HCEC 1CT (cell line): ENCODE data around the gene RASGRF2.

Experiments used
- DNase-seq: peaks from one replicate; pipeline ENCODE4 v3.0.0-alpha.2; 2017

RASGRF2 gene, protein sequence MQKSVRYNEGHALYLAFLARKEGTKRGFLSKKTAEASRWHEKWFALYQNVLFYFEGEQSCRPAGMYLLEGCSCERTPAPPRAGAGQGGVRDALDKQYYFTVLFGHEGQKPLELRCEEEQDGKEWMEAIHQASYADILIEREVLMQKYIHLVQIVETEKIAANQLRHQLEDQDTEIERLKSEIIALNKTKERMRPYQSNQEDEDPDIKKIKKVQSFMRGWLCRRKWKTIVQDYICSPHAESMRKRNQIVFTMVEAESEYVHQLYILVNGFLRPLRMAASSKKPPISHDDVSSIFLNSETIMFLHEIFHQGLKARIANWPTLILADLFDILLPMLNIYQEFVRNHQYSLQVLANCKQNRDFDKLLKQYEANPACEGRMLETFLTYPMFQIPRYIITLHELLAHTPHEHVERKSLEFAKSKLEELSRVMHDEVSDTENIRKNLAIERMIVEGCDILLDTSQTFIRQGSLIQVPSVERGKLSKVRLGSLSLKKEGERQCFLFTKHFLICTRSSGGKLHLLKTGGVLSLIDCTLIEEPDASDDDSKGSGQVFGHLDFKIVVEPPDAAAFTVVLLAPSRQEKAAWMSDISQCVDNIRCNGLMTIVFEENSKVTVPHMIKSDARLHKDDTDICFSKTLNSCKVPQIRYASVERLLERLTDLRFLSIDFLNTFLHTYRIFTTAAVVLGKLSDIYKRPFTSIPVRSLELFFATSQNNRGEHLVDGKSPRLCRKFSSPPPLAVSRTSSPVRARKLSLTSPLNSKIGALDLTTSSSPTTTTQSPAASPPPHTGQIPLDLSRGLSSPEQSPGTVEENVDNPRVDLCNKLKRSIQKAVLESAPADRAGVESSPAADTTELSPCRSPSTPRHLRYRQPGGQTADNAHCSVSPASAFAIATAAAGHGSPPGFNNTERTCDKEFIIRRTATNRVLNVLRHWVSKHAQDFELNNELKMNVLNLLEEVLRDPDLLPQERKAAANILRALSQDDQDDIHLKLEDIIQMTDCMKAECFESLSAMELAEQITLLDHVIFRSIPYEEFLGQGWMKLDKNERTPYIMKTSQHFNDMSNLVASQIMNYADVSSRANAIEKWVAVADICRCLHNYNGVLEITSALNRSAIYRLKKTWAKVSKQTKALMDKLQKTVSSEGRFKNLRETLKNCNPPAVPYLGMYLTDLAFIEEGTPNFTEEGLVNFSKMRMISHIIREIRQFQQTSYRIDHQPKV (N-terminal part only)

DNA sequence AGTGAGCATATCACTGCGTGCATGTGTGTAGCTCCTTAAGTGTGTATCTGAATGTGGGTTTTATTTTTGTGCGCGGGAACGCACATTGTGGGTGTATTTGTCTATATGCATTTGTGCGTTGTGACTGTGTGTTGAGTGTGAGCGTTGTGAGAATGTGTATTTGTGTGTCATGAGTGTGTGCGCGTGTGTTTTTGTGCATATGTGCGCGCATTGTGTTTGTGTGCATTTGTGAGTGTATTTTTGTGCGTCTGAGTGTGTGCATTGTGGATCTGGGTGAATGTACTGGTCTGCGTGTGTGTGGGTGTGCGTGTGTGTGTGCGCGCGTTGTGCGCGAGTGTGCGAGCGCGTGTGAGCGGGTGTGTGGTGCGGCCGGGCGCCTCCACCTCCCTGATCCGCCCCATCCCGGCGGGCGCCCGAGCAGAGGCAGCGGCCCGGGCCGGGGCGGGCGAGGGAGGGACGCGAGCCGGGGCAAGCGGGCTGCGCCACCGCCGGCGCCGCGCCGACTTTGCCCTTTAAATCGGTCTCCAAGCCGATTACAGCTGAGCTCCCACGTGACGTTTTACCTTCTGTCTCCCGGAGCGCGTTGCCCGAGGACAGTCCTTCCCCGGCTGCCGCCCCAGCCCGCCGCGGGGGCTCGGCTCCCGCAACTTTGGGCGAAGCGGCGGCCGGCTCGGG is at the start of gene RASGRF2:
TSS of gene RASGRF2 (plus strand) at position 596 of the 675 bp plus-strand sequence. CDS start 376 bp downstream, outside the sequence.
- peak; percentile 60 for DNase-seq

DNA sequence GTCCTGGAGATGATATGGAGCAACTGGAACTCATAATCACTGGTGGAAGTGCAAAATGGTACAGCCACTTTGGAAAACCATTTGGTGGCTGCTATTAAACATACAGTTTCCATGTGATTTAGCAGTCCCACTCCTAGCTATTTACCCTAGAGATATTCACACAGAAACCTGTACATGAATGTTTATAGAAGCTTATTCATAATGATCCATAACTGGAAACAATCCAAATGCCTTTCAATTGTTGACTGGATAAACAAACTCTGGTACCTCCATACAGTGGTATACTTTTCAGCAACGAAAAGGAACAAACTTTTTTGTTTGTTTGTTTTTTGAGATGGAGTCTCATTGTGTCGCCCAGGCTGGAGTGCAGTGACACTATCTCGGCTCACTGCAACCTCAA is 47.7 kb upstream of the RASGRF2 start:
- no peak for DNase-seq

DNA sequence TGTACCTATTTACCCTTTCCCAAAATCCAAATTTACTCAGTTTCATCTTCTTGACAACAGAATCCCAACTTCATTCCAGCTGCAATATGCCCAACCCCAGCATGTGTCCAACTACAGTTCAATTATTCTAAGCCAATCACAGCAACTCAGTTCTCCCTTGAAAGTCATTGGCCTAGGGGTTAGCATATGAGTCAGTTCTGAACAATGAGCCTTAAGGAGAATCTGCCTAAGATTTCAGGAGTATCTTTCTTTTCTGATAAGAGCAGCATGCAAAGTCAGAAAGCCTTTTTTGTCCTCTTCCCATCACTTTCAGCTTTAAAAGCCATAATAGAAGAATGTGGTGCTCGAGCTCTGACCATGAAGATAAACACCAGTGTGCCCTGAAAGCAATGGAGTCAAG is 44.4 kb upstream of the RASGRF2 start:
- peak; percentile 32 for DNase-seq

DNA sequence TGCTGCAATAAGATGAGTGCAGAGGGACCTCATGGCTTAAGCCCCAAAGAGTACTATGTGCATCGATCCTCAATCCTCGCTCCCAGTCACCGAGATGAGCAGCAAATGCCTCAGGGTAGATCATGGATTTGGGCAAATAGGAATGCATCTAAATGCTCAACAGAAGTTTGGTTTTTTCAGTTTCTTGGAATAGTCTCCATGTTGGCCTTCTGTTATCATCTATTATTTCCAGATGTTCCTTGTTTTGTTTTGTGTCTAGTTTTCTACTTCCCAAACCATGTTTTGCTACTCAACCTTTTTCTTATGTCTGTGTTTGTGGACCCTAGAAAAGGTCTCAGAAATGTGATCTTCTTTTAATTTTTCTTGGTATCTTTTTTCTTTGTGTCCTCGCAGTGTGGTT is 43.5 kb upstream of the RASGRF2 start:
- DNase-seq = no peak

DNA sequence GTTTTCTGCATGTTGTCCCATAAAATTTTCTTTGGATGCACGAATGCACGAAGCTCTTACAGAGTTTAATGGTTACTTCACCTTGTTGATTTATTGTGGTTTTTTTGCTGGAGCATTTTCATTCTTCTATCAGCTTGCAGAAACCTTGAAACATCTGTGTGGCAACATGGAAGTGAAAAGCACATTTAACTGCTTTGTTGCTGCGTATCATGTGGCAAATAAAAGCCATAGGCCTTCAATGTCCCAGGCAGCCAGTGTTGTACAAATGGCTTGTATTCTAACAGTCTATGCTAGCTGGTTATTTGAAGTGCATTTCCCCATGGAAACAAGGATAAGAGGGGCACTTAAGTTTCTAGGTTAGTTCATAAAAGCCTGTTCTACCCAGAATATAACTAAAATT is 42.5 kb upstream of the RASGRF2 start:
- DNase-seq = no peak

DNA sequence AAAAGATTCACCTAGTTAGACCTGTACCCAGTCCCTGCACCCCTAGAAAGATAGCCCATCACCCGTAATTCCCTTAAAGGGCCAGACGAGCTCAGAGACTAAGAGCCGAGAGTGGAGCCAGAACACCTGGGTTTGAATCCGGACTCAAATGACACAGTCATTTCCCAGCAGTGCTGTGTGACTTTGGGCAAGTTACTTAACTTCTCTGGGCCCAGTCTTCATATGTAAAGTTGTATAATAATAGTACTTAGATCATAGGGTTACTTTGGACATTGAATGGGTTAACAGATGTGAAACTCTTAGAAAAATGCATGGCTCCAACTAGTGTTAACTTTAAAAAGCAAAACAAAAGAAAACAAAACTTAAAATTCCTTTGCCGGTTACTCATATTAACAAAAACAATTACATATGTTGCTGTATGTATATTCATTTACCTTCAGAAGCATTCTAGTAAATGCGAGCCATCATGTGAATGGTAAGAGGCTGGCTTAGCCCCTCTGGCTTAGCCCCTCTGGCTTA is 40.4 kb upstream of the RASGRF2 start:
- peak; percentile 32 for DNase-seq

DNA sequence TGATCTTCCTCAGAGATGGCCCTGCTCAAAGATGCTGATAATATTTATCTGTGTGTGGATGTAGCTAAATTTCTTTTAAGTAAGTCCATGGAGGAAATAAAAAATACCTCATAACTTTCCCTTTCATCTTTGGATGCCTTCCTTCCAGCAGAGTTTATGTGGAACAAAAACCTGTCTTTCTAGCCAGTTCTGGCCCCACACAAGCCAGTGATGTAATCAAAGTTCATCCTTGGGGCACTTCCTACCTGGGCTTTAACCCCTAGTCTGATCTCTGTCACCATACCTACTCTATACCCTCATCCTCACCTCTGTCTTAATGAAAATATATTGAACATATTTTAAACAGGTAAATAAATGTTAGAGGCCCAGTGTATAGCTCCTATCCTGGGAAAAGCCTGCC is 39.8 kb upstream of the RASGRF2 start:
- DNase-seq = no peak

DNA sequence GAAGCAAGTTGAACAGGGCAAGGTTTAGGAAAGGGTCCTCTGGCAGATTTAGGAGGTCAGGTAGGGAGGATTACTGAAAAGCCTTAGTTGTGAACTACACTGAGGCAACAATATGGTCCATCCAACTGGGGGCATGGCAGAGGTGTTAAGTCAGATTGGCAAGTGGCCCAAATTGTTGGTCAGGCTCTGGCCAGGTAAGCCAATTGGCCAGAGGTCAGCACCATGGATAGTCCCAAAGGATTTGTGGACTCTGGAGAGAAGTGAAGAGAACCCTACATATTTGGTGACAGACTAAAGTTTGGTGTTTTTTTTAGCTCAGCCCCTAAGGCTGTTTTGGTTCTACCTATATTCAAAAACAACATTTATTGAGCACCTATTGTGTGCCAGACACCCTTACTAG is 39.1 kb upstream of the RASGRF2 start:
- no peak for DNase-seq

DNA sequence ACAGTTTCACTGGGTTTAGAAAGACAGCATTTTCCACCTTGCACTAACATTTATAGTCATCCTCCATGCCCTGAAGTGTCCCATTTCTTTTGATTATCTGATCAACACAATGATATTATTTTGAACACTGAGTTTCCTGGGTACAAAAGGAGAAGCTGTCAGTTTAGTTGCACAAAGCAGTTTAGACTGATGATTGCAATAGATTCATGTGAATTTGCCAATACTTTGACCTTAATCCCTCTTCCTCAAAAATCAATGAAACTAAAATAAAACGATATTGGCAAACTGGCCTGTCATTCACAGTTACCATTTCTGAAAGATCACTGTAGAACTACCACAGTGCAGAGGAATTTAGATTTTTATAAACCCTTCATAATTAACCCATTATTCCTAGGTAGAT is 34.2 kb upstream of the RASGRF2 start:
- DNase-seq = no peak

DNA sequence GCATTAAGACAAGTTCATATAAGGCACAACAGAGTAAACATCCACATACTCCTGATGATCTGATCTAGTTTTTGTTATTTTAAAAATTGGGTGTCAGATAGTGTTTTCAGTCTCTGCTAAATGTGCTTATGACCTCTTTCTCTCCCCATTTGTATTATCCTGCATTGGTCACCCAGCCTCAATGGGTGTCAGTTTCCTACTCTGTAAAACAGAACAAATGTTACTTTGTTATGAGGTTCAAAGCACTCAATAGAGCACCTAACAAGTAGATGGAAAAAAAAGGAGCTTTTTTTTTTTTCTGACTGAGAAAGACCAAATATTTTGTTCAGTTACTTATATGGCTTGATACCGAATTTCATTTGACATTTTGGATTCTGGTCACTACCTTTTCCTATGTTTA is 33.6 kb upstream of the RASGRF2 start:
- DNase-seq = no peak

DNA sequence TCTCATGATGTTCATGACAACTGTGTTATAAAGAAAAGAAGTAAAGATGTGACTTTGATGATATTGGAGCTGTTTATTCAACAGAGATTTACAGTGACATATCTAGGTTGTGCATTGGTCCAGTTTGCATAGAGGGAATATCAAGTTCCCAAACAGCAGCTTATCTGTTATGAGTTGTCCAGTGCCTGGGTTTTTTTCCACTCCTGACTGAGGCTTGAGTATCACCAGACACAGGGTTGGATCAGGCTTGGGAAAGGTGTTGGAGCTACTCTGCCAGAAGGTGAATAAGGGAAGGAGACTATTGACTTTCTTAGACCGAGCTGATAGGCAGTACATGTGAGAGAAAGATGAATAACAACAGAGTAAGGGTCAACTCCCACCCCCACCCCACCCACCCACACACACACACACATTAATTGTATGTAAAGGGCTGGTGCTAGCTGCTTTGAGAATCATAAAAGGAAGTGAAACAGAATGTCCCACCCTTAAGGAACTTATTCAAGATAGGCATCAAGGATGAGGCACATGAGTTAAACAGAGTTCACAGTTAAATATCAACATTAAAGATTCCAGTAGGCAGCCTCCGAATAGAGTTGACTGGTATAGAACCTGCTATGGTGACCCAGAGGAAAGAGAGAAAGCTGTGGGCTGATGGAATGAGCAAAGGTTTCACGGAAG is 33.0 kb upstream of the RASGRF2 start:
- no peak for DNase-seq

DNA sequence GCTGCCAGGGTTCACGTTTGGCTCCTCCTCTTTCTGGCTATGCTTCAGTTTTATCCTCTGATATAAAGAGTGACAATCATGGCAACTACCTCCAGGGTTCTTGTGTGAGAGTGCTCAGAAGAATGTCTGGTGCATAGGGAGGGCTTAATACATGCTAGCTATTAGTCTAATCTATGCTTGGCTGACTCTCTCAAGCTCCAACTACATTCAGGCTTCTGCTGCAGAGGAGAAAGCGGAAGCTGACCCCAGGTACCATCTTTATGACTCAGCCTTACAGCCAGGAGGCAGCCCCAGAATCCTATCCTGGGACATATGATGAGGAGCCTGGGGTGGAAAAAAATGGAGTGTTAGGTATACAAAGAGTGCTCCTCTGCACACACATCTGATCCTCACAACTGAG is 32.1 kb upstream of the RASGRF2 start:
- no peak for DNase-seq

DNA sequence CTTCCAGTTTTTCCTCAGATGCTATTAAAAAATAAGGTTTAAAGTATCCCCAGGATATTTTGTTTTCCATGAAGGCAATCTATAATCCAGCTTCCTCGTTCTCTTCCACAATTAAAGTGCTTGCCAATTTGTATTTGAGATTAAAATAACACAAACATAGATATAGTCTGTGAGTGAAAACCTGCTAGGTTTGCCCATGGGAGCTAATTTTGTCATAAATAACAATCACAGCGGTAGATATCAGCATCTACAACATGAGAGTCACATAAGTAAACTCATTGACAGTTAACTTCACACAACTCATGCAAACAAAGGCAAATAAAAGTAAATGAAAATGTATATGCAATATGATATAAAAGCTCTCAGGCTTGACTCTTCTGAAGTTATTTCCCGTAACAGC is 29.2 kb upstream of the RASGRF2 start:
- DNase-seq = no peak

DNA sequence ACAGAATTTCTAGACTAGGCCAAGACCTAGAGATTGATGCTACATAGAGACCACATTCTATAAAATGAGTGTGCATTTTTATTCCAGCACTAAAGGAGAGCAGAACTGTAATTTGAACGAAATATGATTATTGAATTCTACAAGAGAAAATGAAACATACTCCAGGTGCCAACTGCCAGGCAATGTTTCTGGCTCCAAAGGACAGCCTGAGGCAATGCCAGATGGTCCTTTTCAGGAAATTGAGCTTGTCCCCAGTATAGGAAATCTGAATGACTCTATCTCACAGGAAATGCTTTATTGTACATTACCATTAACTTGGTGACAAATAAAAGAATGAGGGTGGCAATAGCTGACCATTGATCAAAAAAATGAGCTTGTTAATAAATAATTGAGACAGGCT is 28.8 kb upstream of the RASGRF2 start:
- no peak for DNase-seq

DNA sequence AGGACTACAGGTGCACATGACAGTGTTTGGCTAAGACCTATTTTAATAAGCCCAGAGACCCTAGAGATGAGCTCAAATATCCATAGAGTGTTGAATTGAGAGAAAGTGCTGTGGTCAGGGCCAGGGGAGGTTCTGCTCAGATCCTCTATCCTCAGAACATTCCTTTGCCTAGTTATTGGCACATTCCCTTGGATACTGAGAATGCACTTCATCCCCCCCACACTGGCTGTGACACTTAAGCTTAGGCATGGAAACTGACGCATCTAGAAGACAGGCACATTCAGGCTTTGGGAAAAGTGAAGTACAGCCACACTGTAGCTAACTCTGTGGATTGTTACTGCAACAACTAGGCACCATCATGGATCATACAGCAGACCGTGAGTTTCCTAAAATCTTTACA is 27.1 kb upstream of the RASGRF2 start:
- no peak for DNase-seq

DNA sequence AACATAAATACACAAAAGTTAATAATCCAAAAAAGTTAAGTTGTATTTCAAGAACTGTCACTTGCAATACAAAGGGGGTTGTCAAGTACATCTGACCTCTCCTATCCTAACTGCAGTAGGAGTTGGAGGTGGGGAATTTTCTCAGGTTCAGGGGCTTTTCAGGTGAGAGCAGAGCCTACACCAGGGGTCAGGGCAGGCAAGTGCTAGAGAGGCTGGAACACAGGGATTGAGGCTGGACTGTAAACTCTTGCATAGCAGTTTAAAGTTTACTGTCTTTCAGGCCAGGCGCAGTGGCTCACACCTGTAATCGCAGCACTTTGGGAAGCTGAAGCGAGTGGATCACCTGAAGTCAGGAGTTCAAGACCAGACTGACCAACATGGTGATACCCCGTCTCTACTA is 25.4 kb upstream of the RASGRF2 start:
- no peak for DNase-seq

DNA sequence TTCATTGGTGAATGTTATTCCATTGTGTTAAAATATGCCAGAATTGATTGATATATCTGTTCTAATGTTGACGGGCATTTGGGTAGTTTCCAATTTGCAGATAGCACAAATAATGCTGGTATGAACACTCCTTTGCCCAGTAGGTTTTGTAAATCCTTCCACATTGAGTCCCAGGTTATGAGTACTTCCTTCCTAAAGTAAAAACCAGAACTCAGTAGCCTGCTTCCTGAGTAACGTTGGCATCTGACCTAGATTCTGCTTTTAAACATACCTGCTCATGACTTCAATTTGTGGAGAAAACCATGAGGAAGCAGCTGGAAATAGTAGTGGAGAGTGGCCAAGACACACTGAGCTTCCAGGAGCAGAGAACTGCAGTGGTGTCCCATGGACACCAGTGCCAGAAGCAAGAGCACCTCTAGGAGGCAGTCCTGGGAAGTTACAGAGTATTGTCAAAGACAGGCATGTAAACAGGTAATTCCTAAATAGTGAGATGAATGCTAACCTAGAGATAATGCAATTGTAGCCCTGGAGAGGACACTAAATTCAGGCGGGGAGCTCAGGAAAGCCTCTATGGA is 24.3 kb upstream of the RASGRF2 start:
- no peak for DNase-seq

DNA sequence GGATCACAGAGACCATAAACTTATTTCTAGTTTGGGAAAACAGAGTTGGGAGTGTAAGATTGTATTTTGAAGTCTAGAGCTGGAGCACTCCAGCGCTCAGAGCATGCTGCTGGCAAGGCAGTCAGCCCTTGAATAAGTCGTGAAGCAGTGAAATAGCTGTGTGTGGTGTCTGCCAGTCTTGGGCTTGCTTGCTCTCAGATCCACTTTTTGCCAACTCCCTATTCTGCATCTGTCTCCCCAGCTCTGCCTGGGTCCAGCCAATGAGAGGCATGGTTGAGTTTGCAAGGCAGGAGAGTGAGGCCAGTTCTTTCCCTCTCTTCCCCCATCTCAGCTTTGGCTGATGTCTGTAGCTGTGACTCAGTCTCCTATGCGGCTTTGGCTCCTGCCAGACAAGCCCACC is 23.3 kb upstream of the RASGRF2 start:
- DNase-seq = no peak

DNA sequence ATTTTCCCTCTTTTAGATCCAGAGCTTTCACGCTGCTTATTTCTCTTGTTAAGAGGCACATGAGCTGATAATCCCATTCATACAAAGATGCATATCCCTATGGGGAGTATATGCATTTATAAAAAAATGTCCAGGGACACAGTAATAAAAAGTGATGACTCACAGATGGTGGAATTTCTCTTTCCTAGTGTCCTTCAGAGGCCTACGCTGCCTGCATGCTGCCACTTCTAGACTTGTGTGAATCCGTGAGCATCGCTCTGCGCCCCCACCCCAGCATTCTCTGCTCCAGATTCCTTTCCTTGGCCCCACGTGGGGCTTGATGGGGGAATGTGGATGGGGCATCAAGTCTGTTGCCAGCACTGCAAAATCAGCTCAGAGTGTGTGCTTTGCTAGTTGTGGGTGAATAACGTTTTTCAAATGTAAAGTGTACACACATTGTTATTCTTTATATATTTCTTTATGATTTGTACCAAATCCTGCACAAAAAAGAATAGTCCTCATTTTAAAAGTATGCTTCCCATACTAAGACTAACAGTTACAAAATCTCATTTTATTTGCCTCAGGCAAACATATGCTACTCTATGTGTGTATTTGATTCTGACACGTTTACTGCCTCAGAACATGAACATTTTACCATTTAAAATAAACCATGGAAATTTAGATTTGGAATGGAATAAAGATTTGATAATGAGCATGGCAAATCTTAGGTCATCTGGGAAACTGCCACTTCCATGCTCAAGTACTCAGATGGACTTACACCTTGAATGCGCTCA is 22.4 kb upstream of the RASGRF2 start:
- peak; percentile 25 for DNase-seq

DNA sequence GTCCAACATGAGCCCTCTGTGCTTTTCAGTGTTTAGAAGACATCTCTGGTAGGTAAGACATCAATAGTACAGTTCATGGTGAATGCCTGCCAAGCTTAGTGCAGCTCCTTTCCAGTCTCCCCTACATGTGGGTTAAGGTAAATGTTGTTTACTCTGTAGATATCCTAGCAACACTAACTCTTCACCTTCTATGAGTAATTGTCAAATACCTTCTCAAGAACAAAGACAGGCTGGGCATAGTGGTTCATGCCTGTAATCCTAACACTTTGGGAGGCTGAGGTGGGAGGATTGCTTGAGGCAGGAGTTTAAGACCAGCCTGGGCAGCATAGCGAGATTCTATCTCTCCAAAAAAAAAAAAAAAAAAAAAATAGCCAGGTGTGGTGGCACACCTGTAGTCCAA is 18.7 kb upstream of the RASGRF2 start:
- no peak for DNase-seq

DNA sequence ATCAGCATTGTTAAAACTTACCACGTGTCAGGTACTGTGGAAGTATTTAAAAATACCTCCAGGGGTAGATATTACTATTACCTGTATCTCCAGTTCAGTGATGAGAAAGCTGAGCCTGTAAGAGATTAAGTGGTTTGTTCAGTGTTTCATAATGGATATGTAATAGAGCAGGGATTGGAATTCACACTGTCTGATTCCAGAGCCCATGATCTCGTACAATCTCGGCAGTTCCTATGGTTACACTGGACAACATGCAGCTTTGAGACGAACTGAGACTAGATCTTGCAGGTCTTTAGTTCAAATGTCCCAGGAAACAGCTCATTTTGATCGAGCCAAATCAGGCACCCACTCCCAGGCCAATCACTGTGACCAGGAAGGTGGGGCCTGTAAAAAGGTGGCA is 8.8 kb upstream of the RASGRF2 start:
- DNase-seq = no peak
